Type B pancreatic cell (in vitro differentiated cells): ENCODE data around the gene EXOC4. TPM values are rescaled to one million over a fixed set of nuclear protein-coding genes. Genes with fewer than 3 reads are reported as not detected.

ENCODE experiments used
- DNase-seq: peaks from one replicate; pipeline ENCODE4 v3.0.0; 2021; ENCODE audit warnings: mixed read lengths; ENCODE audit not compliant: unreplicated experiment; ENCODE audit errors: extremely low spot score
- H3K27ac Mint-ChIP-seq: 2 replicates; pipeline ENCODE4 v1.8.0; 2021; ENCODE audit warnings: mild to moderate bottlenecking, mixed read lengths
- H3K27me3 Mint-ChIP-seq: 2 replicates; pipeline ENCODE4 v1.8.0; 2021; ENCODE audit warnings: mixed read lengths
- H3K36me3 Mint-ChIP-seq: 2 replicates; pipeline ENCODE4 v1.8.0; 2021; ENCODE audit warnings: mixed read lengths
- H3K4me1 Mint-ChIP-seq: one replicate; pipeline ENCODE4 v1.8.0; 2021; ENCODE audit warnings: mixed read lengths; ENCODE audit not compliant: unreplicated experiment
- H3K4me3 Mint-ChIP-seq: 2 replicates; pipeline ENCODE4 v1.8.0; 2021; ENCODE audit warnings: mild to moderate bottlenecking, mixed read lengths
- H3K9me3 Mint-ChIP-seq: 2 replicates; pipeline ENCODE4 v1.8.0; 2021; ENCODE audit warnings: mixed read lengths
- total RNA-seq: library from RNA; stranded (reverse); gene quantifications from 2 replicates; pipeline ENCODE4 v1.2.1, GENCODE V29; 2021; ENCODE audit warnings: low replicate concordance
- TF ChIP-seq, protein P1 (sequence below): fragments of 200-600 bp; sonication (generic); conservative IDR thresholded peaks from 2 replicates; pipeline ENCODE4 v1.5.0; 2021; ENCODE audit warnings: antibody characterized with exemption, mild to moderate bottlenecking

Gene EXOC4
- total RNA-seq, 1 donor from 2014 or later: 95.5 TPM

DNA sequence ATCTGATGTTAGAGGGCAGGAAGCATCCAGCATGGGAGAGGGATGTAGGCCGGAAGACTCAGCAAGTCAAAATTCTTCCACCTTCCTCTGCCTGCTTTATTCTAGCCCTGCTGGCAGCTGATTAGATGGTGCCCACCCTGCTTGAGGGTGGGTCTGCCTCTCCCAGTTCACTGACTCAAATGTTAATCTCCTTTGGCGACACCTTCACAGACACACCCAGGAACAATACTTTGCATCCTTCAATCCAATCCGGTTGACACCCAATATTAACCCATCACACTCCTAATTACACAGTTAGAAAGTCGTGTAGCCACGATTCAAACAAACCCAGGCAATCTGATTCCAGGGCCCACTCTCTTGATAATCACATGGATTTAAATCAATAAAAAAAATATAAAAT, 440.4 kb downstream of the EXOC4 start:
- Mint-ChIP-seq H3K36me3 (peaks cover 4% of the 10 kb centered on the region), H3K27ac (no peak overlapping the region), H3K27me3 (peaks cover 5% of the 10 kb centered on the region), H3K9me3 (peaks cover 13% of the 10 kb centered on the region), H3K4me1 (peaks cover 15% of the 10 kb centered on the region), H3K4me3 (no peak overlapping the region)
- TF ChIP-seq, protein P1, sequence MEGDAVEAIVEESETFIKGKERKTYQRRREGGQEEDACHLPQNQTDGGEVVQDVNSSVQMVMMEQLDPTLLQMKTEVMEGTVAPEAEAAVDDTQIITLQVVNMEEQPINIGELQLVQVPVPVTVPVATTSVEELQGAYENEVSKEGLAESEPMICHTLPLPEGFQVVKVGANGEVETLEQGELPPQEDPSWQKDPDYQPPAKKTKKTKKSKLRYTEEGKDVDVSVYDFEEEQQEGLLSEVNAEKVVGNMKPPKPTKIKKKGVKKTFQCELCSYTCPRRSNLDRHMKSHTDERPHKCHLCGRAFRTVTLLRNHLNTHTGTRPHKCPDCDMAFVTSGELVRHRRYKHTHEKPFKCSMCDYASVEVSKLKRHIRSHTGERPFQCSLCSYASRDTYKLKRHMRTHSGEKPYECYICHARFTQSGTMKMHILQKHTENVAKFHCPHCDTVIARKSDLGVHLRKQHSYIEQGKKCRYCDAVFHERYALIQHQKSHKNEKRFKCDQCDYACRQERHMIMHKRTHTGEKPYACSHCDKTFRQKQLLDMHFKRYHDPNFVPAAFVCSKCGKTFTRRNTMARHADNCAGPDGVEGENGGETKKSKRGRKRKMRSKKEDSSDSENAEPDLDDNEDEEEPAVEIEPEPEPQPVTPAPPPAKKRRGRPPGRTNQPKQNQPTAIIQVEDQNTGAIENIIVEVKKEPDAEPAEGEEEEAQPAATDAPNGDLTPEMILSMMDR: no peak
- DNase-seq: no peak

DNA sequence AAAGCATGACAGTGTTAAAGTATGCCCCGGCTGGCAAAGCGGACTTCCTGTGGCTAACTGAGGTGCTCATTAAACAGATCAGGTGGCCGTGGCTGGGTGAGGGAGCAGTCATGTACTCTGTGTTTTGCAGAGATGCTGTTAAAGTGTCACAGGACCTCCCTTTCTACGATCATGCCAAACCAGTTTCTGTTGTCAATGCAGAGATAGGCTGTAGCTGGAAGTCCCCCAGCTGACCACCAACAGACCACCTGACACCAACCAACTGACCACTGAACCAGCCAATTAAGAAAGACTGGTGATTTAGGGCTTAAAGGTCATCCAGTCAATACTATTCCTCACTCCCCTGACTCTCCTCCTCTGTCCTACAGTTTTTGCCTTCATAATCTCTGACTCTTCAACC, 443.2 kb downstream of the EXOC4 start:
- TF ChIP-seq, protein P1: no peak
- Mint-ChIP-seq H3K9me3 (peaks cover 5% of the 10 kb centered on the region), H3K27me3 (no peaks in the 10 kb centered on the region), H3K27ac (no peak overlapping the region), H3K4me1 (no peaks in the 10 kb centered on the region), H3K36me3 (peaks cover 4% of the 10 kb centered on the region), H3K4me3 (no peak overlapping the region)
- DNase-seq: no peak

GRCh38 chr7:133697585-133697984, 444.7 kb downstream of the EXOC4 start:
- TF ChIP-seq, protein P1: no peak
- no peak overlapping the region for H3K27ac Mint-ChIP-seq
- no peak overlapping the region for H3K4me3 Mint-ChIP-seq
- no peak for DNase-seq
- H3K9me3 Mint-ChIP-seq: peaks cover 5% of the 10 kb centered on the region
- peaks cover 4% of the 10 kb centered on the region for H3K36me3 Mint-ChIP-seq
- H3K27me3 Mint-ChIP-seq: no peaks in the 10 kb centered on the region
- H3K4me1 Mint-ChIP-seq: no peaks in the 10 kb centered on the region

DNA sequence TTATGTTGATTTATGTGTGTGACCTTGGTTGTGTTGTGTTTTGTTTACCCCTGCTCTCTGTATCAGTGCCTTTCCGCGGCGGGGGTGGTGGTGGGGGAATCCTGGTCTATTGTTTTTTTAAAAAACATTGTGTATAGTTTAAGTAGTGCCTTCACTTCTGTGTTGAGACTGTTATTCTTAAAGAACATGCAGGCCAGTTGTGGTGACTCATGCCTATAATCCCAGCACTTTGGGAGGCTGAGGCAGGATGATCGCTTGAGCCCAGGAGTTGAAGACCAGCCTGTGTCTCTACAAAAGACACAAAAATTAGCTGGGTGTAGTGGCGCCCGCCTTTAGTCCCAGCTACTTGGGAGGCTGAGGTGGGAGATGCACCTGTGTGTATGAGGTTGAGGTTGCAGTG, 445.2 kb downstream of the EXOC4 start:
- peaks cover 7% of the 10 kb centered on the region for H3K36me3 Mint-ChIP-seq
- no peak overlapping the region for H3K27ac Mint-ChIP-seq
- DNase-seq: no peak
- no peak overlapping the region for H3K4me3 Mint-ChIP-seq
- no peaks in the 10 kb centered on the region for H3K4me1 Mint-ChIP-seq
- peaks cover 5% of the 10 kb centered on the region for H3K9me3 Mint-ChIP-seq
- no peaks in the 10 kb centered on the region for H3K27me3 Mint-ChIP-seq
- TF ChIP-seq, protein P1: no peak

GRCh38 chr7:133699386-133699785, 446.5 kb downstream of the EXOC4 start:
- no peak overlapping the region for H3K27ac Mint-ChIP-seq
- DNase-seq: no peak
- TF ChIP-seq, protein P1: no peak
- no peak overlapping the region for H3K4me3 Mint-ChIP-seq
- peaks cover 7% of the 10 kb centered on the region for H3K36me3 Mint-ChIP-seq
- peaks cover 5% of the 10 kb centered on the region for H3K9me3 Mint-ChIP-seq
- no peaks in the 10 kb centered on the region for H3K27me3 Mint-ChIP-seq
- H3K4me1 Mint-ChIP-seq: no peaks in the 10 kb centered on the region

GRCh38 chr7:133702078-133702477, 449.2 kb downstream of the EXOC4 start:
- H3K4me1 Mint-ChIP-seq: no peaks in the 10 kb centered on the region
- peaks cover 3% of the 10 kb centered on the region for H3K36me3 Mint-ChIP-seq
- no peak overlapping the region for H3K27ac Mint-ChIP-seq
- DNase-seq: no peak
- no peaks in the 10 kb centered on the region for H3K27me3 Mint-ChIP-seq
- no peak overlapping the region for H3K4me3 Mint-ChIP-seq
- TF ChIP-seq, protein P1: no peak
- H3K9me3 Mint-ChIP-seq: no peaks in the 10 kb centered on the region
